GM15510 (cell line): ENCODE measurements around the gene TMEM151B.

ENCODE experiments used
- POLR2A ChIP-seq: IDR thresholded peaks from 3 replicates; pipeline ENCODE4 v1.6.1; 2011; ENCODE audit warnings: borderline replicate concordance; ENCODE audit not compliant: insufficient read length; ENCODE audit errors: extremely low read depth

Gene TMEM151B

GRCh38 chr6:44312901-44313788 is 42.9 kb downstream of the TMEM151B start, which contains the start of gene AARS2:
Gene AARS2 (minus strand): TSS chr6:44313347. CDS start chr6:44313323, 24 bp downstream.
- peak; percentile 97 for TF ChIP-seq POLR2A

- TF ChIP-seq POLR2A = no peak
Observed at GRCh38 chr6:44315516-44315915, 45.3 kb downstream of the TMEM151B start.

- TF ChIP-seq POLR2A = no peak
Observed at GRCh38 chr6:44315951-44316350, 45.7 kb downstream of the TMEM151B start.

GRCh38 chr6:44316481-44316880 is 46.2 kb downstream of the TMEM151B start:
- no peak for TF ChIP-seq POLR2A

GRCh38 chr6:44321210-44321609 is 51.0 kb downstream of the TMEM151B start:
- TF ChIP-seq POLR2A = no peak

GRCh38 chr6:44327096-44327495 is 56.8 kb downstream of the TMEM151B start:
- no peak for TF ChIP-seq POLR2A

GRCh38 chr6:44327760-44328159 is 57.5 kb downstream of the TMEM151B start:
- TF ChIP-seq POLR2A = no peak

GRCh38 chr6:44329858-44330257 is 59.6 kb downstream of the TMEM151B start:
- TF ChIP-seq POLR2A = no peak

GRCh38 chr6:44332585-44332984 is 62.3 kb downstream of the TMEM151B start:
- no peak for TF ChIP-seq POLR2A

- no peak for TF ChIP-seq POLR2A
Observed at GRCh38 chr6:44333273-44333919, 63.1 kb downstream of the TMEM151B start.

GRCh38 chr6:44333942-44334341 is 63.7 kb downstream of the TMEM151B start:
- TF ChIP-seq POLR2A = no peak

GRCh38 chr6:44335631-44336030 is 65.4 kb downstream of the TMEM151B start:
- no peak for TF ChIP-seq POLR2A

GRCh38 chr6:44338228-44339122 is 68.2 kb downstream of the TMEM151B start:
- TF ChIP-seq POLR2A = no peak

- TF ChIP-seq POLR2A = no peak
Observed at GRCh38 chr6:44339301-44339700, 69.1 kb downstream of the TMEM151B start.
